ENCODE measurements around the gene SRMS.
A peak's percentile ranks its signal among the peaks of the same experiment; 100 is the strongest.
"Not testable (repeated sequence)": the region's sequence is repeated elsewhere in the genome, so short reads cannot be mapped to it uniquely, and the experiment has no call there.

SRMS gene

DNA sequence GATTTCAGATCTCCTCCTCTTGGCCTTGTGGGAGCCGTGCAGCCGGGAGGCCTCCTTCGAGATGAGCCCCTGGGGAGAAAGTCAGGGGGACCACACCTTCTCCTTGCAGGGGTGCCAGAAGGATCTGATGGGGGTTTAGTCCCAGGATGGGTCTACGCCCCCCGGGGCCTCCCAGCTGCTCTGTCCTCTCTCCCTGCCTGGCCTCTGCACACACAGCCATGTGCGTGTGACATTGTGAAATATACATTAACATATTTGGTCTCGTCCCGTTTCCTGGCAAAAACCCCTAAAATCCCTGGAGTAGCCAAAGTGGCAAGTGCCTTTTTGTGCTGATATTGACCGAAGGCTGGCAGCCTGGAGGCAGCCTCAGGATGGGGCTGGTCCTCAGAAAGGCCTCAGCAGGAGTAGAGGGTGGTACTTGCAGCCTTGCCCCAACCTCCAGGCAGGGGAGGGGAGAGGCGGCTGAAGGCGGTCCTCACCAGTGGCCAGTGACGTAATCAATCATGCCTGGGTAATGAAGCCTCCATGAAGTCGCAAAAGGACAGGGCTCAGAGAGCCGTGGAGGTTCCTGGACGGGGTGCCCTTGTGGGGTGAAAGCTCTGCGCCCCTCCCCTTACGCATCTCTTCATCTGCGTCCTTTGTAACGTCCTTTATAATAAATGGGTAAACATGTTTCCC is 31.6 kb upstream of the SRMS start:
- no peak for DNase-seq

DNA sequence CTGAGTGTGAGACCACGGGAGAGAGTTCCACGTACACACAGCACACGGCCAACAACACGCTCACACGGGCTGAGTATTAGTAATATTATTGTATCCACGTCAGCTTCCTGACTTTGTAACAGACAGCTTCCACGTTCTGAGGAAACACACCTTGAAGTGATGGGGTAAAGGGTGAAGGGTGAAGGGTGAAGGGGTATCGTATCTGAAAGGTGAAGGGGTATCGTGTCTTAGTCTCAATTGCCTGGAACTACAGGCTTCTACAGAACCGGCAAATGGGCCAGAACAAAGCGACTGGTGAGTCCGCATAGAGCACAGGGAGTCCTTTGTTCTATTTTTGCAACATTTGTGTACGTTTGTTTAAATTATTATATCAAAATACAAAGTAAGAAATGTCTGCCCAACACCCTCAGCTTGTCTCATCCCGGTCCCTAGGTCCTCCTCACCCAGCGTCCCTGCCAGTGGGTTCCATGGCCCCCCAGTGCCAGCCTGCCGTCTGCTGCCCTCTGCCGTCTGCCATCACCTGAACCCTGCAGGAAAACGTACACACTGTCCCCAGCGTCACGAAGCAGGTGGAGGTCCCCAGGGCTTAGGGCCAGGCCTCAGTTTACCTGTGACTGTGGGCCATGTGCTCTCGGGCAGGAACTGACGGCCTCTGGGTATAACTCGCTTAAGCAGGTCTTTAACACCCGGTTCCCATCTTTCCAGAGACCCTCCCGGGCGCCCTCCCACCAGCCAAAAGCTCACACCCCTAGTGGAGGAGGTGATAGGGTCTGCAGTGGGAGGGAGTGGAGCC is 30.9 kb upstream of the SRMS start:
- DNase-seq: no peak

DNA sequence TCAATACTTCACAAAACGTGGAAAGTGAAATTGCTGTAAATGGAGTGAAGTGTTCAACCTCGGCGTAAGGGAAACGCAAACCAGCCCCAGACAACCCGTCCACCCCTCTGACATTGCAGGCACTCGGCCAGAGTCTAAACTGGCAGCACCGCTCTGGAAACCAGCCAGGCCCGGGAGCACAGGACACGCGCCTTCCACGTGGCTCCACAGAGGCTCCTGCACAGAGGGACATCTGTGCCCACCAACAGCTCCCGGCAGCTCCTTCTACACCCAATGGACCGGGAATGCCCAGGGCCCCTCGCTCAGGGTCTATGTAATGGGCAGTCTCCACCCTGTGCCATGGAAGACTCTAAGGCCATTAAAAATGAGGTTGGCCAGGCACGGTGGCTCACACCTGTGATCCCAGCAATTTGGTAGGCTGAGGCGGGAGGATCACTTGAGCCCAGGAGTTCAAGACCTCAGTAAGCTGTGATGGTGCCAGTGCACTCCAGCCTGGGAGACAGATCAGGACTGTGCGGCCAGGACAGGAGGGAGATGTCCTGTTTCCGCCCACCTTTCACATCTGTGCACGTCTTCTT is 29.9 kb upstream of the SRMS start:
- peak in 30 of 56 donors; percentile 4 to 68 (median 36) for DNase-seq

DNA sequence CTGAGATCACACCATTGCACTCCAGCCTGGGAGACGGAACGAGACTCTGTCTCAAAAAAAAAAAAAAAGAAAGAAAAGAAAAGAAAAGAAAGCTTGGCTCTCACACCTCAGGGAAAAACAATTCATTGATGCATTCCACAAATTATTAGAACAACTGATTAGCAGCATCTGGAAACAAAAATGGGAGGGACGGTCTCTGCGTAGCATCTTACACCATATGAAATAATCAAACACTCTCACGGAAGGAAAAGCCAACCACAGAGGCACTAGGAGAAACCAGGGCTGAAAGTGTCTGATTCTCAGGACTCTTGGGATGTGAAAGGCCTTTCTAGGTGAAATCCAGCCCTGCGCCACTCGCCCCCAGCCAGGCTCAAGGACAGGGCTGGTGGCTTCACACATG is 28.8 kb upstream of the SRMS start:
- no peak for DNase-seq

DNA sequence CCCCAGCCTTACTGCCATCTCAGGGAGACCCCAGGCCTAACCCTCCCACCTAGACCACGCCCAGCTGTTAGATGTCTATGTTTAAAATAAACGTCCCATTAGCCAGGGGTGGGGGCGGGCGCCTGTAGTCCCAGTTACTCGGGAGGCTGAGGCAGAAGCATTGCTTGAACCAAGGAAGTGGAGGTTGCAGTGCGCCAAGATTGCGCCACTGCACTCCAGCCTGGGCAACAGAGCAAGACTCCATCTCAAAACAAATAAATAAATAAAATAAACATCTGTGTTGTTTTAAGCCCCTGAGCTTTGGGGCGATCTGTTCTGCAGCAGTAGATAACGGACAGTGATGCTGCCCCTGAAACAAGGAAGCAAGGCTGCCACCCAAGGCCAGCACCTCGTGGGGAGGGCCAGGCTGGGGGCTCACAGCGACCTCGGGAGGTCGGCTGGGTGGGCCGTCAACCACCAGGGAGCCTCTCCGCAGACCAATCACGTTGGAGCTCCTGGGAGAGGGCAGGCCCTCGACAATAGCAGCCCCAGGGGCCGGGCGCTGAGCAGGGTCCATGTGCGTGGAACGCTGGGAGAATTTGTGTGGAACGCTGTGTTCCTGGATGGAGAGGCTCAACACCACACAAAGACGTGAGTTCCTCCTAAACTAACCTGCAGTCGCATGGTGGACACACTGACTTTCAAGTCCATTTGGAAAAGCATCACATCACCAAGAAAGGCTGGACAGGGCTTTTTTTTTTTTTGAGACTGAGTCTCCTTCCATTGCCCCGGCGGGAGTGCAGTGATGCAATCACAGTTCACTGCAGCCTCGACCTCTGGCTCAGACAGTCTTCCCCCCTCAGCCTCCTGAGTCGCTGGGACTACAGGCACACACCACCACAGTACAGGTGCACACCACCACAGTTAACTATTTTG is 27.5 kb upstream of the SRMS start:
- no peak for DNase-seq

DNA sequence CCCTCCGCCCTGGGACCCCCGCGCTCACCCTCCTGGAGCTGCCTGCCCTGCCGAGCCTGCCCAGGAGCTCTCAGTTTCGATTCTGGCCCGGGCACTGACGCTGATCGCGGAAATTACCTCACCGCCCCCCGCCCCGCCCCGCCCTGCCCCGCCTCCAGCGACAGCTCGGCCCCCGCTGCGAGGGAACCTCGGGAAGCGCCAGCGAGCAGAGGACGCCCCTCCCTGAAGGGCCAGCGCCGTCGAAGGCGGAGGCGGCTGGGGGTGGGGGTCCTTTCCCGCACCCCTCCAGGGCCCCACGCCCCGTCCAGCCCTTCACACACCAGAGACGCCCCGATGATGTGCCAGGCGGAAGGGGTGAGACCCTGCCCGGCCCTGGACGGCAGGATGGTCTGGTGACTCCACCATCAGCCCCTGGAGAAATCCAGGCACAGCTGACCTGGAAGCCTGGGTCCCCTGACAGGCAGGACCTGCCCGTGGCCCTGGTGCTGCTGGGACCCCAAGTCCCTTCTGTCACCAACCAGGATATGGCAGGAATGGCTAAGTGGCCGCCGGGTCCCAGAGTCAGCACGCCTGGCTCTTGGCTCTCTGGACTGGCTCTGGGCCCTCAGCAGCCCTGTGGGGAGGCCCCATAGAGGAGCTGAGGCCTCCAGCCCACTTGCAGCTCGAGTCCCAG is 26.7 kb upstream of the SRMS start, which contains the start of gene HELZ2:
Gene HELZ2, minus strand, starts transcription at position 84 of the 673 bp plus-strand sequence. CDS start 1,854 bp downstream, outside the sequence.
- peak in 26 of 56 donors; percentile 7 to 61 (median 29) for DNase-seq

DNA sequence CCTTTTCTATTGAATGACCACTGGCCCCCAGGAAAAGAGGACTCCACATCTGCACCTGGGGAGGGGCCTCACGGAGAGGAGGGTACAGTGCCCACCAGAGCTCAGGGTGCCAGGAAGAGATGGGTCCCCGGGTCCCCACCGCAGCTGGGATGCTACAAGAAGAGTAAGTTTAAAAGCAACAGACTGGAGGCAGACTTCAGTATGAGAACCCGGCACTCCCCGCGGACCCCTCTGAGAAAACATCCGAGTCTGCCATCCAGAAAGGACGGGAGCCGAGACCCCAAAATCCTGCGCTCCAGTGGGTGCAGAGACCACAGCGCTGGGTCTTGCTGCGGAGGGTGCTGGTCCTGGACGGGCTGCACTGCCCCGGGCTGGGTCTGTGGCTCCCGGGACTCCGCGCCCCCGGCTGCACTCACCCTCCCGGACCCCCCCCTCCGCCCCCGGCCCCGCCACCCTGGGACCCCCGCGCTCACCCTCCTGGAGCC is 26.1 kb upstream of the SRMS start:
- DNase-seq: no peak

DNA sequence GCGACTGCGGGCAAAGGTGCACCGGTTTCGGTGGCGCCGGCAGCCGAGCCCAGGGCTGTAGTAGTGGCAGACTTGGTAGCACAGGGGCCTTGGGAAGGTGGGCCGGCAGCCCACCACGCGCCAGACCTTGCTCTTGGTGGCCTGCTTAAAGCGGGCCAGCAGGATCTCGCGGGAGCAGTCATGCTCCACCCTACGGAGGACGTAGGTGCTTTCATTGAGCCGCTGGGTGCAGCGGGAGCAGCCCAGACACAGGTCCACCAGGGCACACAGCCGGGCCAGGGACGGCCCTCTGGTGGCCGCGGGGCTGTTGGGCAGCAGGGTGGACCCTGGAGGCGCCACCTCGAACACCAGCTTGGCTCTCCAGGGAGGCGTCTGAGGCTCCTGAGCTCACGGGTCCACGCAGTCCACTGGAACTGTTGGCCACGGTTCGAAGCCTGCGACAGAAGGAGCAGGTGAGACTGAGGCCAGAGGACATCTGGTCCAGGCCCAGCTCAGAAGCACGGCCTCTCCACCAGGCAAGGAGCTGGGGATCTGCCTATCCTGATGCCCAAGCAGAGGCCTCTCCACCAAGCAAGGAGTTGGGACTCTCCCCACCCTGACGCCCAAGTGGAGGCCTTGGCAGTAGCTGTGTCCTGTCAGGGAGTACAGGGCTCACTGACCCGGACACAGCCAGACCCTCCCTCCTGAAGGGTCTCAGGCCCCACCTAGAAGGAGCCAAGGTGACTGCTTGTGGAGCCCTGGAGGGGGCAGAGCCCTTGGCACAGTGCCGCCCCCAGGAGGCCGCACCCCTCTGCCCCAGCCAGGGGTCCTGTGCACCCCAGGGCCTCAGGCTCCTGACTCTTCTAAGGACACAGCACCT is 25.5 kb upstream of the SRMS start:
- no peak for DNase-seq

DNA sequence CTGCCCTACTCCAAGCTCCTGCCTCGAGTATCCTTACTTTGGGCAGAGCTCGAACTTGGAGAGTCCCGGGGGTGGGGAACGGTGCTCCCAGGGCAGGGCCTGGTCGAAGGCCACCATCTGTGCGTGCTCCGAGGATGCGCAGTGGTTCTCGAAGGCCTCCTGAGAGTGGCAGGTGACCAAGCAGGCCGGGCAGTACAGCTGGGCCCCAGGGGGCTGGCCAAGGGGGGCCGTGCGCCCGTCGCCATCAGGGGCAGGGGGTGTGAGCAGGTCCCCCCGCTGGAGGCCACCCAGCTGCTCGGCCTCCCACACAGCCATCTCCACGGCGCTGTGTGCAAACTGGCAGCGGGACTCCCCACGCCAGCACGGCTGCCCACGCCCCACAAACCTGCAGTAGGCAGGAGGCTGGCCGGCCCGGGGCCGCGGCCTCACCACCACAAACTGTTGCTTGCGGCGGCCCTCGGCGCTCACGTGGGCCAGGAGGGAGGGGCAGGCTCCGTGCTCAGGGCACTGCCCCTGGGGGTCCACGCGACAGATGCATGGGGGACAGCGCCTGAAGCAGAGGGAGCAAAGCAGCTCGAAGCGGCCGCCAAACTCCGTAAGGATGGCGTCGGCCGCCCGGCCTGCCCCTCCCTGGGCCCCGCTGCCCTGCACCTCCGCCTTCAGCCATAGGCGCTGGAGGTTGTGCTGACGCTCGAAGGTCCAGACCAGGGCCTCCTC is 24.7 kb upstream of the SRMS start:
- no peak for DNase-seq

DNA sequence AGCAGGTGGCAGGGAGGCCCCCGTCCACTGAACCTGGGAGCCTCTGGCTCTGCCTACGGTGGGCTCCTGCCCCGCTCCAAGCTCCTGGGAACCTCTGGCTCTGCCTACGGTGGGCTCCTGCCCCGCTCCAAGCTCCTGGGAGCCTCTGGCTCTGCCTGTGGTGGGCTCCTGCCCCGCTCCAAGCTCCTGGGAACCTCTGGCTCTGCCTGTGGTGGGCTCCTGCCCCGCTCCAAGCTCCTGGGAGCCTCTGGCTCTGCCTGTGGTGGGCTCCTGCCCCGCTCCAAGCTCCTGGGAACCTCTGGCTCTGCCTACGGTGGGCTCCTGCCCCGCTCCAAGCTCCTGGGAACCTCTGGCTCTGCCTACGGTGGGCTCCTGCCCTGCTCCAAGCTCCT is 23.5 kb upstream of the SRMS start:
- DNase-seq: not testable (repeated sequence)

DNA sequence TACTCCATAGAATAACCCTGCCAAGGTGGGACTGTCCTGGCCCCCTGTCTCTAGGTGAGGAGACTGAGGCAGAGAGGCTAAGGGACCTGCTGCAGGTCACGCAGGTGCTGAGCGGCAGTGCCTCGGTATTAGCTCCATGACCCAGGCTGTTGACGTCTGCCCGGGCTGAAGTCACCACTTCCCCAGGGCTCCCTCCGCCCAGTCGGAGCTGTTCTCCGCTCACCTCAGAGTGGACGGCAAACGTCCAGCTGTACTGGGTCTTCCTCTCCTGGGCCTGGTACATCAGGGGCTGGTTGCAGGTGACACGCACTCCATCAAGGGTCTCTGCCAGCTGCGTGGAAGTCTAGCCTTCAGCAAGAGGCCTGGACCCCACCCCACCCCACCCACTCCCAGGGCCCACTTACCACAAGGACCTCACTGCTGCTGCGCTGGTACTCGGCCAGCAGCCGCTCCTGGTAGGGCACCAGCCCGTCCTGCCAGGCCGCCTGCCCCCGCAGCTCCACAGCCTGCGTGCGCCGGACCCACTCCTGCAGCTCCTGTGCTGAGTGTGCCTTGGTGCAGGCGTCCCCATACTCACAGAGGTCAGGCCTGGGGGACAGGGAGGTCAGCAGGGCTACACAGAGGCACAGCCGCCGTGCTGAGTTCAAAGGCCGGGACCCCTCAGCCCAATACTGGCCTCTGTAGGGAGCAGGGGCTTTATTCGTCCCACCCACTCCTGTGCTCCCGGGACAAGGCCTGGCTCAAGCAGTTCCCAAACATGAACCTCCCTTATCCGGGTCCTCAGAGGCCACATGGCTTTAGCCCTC is 22.9 kb upstream of the SRMS start:
- no peak for DNase-seq

DNA sequence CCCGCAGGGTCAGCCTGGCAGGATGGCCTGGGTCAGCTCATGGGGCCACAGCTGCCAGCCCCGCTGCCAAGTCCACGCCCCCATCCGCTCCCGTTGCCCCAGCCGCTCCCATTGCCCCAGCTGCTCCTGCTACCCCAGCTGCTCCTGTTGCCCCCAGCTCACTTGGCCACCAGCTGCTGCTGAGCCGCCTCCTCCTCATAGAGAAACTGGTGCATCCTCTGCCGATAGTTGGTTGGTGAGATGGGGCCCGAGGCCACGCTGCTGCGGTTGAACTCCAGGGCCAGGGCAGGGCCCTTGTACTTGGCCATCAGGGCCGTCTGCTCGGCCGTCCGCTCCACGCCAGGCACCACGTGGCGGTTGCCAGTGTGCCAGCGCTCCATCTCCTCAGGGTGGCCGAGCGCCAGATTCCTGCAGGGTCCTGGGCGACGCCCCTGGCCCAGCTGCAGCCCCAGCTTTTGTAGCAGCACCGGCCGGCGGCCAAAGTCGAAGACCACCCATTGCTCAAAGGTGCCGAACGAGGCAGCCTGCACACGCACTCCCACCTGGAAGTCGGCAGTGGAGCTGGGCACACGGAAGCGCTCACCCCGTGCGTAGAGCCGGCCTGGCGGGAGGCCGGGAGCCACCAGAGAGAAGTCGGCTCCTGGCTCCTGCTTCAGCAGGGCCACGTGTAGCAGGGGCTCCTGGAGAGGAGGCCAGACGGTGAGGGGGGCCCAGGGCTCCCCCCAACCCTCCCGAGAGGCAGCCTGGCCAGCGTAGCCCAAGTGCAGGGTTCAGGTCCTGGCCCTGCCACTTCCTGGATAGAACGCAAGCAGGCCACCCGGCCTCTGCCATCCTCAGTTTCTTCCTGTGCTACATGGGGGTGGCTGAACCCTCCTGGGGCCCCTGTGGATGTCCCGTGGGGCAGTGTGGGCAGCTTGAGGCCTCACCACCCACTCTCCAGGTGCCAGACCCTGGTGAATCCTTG is 21.7 kb upstream of the SRMS start:
- DNase-seq: peak in 1 of 56 donors; percentile 11

DNA sequence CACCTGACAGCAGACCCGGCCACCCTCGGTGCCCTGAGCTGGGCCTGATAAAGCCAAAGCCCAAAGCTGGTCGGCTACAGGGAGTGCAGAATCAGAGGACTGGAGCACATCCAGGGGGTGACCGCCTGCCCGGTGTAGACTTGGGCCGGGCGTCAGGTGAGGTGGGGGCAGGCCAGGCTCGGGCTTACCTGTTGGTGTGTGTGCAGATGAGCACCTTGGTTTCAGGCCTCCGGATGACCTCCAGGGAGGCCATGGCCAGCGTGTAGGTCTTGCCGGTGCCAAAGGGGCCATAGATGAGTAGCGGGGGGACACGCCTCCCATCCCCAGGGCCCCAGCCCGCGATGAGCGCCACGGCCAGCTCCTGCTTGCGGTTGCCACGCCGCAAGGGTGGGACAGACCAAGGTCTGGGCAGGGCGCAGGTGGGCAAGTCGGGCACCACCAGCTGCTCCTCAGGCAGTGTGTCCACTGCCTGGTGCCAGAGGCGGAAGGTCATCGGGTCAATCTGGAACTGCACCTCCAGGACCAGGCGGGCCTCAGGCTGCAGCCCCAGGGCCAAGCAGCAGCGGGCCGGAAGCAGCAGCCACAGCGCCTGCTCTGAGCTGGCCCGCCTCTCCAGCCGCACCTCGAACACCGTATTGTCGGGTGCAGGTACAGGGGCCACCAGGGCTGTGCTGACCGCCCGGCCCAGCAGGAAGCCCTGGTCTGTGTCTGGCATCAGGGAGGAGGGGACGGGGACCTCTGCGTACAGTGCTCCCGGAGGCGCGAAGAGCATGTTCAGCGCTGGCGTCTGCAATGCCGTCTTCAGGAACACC is 20.8 kb upstream of the SRMS start:
- no peak for DNase-seq

DNA sequence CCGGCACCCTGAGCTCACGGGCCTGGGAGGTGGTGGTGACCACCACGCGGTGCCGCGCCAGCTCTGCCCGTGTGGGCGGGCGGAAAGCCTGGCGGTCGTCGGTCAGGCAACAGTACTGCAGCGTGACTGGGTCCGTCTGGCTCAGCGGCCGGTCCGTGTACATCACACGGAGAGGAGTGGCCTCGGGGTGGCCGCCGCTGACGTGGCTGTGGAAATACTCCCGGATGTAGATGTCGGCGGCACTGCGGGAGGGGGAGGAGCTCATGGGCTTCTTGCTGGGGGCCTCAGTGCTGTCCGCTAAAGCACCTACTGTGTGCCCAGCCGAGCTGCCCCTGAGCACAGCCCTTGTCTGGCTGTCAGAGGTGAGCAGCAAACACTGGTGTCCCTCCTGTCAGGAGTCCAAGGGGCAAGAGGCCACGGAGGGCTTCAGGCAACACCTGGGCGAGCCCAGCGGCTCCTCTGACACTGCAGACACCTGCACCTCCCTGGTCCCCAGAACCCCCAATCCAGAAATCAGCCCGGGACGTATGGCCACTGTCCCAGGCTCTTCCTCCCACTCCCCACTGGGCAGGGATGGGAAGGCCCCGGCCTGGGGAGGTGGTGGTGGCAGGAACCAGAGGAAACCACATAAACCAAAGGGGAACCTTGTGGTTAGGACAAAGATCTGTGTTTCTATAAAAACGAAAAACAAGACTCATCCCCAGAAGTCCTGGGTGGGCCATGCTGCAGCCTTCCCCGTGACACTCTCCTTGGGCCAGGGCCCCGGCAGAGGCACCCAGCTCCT is 20.0 kb upstream of the SRMS start:
- DNase-seq: peak in 7 of 56 donors; percentile 10 to 37 (median 16)

DNA sequence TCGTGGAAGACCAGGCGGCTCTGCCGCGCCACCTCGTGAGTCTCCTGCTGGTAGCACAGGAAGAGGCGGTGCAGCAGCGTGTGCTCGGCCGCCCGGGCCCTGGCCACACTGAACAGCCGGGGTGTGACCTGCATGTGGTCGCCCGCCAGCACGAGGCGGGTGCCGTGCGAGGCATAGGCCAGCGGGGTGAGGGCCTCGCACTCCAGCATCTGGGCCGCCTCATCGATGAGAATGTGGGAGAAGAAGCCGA is 19.5 kb upstream of the SRMS start:
- DNase-seq: no peak
